ENCODE data around the gene PCDHGB2.
A peak's percentile ranks its signal among the peaks of the same experiment; 100 is the strongest.
"Not testable (repeated sequence)": the region's sequence is repeated elsewhere in the genome, so short reads cannot be mapped to it uniquely, and the experiment has no call there.

The PCDHGB2 gene

DNA sequence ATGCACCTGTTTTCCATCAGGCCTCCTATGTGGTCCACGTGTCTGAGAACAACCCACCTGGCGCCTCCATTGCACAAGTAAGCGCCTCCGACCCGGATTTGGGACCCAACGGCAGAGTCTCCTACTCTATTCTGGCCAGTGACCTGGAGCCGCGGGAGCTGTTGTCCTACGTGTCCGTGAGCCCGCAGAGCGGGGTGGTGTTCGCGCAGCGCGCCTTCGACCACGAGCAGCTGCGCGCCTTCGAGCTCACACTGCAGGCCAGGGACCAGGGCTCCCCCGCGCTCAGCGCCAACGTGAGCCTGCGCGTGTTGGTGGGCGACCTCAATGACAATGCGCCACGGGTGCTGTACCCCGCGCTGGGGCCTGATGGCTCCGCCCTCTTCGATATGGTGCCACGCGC is 8.2 kb upstream of the PCDHGB2 start:
- DNase-seq, result no peak

DNA sequence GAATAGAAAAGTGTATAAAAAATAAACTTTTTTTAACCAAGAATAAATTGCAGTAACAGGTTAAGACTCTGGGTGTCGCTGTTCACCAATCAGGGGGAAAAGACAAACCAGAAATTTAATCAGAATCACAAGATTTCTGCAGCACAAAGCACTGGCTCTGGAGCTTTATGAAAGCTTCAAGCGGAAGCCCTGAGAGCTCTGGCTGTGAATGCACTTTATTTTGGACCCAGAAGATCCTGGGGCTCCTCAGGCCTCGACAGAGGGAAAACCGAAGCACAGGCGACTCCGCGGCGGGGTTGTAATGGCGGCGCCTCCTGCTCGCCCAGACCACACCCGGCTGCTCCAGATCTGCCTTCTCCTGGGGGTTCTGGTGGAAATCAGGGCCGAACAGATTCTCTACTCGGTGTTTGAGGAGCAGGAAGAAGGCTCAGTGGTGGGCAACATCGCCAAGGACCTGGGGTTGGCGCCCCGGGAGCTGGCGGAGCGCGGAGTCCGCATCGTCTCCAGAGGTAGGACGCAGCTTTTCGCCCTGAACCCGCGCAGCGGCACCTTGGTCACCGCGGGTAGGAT is 4.8 kb upstream of the PCDHGB2 start, which contains the start of gene PCDHGA4:
PCDHGA4 (plus strand) TSS at position 122 of the 570 bp plus-strand sequence; CDS start at position 209, 87 bp downstream.
- no peak for DNase-seq

DNA sequence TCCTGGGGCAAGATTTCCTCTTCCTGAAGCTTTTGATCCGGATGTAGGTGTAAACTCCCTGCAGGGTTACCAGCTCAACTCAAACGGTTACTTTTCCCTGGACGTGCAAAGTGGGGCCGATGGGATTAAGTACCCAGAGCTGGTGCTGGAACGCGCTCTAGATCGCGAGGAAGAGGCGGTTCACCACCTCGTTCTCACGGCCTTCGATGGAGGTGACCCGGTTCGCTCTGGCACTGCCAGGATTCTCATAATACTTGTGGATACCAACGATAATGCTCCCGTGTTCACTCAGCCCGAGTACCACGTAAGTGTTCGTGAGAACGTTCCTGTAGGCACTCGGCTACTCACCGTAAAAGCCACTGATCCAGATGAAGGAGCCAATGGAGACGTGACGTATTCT is 4.2 kb upstream of the PCDHGB2 start:
- no peak for DNase-seq

DNA sequence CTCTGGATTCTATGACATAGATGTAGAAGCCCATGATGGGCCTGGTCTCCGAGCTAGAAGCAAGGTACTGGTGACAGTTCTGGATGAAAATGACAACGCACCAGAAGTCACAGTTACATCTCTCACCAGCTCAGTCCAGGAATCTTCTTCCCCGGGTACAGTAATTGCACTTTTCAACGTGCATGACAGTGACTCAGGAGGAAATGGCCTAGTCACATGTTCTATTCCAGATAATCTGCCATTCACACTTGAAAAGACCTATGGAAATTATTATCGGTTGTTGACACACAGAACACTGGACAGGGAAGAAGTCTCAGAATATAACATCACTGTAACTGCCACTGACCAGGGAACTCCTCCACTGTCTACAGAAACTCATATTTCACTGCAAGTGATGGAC is 3.7 kb upstream of the PCDHGB2 start:
- DNase-seq, result no peak

DNA sequence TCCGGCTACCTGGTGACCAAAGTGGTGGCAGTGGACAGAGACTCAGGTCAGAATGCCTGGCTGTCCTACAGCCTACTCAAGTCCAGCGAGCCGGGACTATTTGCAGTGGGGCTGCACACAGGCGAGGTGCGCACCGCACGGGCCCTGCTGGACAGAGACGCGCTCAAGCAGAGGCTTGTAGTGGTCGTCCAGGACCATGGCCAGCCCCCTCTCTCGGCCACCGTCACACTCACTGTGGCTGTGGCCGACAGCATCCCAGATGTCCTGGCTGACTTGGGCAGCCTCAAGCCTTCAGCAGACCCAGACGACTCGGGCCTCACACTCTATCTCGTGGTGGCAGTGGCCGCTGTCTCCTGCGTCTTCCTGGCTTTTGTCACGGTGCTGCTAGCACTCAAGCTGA is 2.8 kb upstream of the PCDHGB2 start:
- DNase-seq, result no peak

DNA sequence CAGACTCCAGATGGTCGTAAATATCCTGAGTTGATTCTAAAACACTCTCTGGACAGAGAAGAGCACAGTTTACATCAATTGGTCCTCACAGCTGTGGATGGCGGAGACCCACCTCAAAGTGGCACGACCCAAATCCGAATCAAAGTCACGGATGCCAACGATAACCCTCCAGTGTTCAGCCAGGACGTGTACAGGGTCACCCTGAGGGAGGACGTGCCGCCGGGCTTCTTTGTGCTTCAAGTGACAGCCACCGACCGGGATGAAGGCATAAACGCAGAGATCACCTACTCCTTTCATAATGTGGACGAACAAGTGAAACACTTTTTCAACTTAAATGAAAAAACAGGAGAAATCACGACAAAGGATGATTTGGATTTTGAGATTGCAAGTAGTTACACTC is 891 bp downstream of the PCDHGB2 start:
- no peak for DNase-seq

DNA sequence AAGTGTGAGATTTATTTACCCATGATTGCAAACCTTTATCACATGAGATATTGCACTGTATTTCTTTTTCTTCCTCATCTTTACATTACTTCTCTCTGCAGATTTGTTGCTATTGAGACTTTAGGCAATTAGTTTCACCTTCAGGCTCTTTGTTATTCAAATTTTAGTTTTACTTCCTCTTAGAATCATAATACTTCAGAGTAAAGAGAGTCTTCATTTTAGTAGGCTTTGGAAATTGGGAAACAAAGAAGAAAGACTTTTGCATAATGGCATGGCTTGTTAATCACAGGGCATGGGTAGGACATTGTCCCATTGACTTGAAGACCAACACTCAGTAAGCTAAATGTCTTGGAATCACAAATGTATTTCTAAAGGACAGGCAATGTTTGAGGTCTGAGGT is 2.9 kb downstream of the PCDHGB2 start:
- no peak for DNase-seq

DNA sequence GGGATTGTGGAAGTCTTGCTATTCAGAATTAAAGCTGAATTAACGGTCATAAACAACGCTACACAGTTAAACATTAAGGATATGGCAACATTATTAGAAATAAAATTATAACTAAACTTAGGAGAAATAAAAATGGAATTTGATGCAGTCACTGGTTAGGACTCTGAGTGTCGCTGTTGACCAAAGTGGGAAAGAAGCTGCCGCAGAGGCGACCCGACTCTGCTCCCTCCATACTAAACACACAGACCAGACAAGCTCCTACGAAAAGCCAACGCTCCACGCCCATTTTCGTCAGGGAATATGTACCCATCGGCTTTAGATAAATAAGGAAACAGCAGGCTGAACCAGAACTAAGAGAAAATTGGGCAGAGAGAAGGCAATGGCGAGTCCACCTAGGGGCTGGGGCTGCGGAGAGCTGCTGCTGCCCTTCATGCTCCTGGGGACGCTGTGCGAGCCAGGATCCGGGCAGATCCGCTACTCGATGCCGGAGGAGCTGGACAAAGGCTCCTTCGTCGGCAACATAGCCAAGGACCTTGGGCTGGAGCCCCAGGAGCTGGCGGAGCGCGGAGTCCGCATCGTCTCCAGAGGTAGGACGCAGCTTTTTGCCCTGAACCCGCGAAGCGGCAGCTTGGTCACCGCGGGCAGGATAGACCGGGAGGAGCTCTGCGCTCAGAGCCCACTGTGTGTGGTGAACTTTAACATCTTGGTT is 4.3 kb downstream of the PCDHGB2 start, which contains the start of gene PCDHGA5:
PCDHGA5 (plus strand) TSS at position 211 of the 709 bp plus-strand sequence; CDS start at position 380, 169 bp downstream.
- no peak for DNase-seq

DNA sequence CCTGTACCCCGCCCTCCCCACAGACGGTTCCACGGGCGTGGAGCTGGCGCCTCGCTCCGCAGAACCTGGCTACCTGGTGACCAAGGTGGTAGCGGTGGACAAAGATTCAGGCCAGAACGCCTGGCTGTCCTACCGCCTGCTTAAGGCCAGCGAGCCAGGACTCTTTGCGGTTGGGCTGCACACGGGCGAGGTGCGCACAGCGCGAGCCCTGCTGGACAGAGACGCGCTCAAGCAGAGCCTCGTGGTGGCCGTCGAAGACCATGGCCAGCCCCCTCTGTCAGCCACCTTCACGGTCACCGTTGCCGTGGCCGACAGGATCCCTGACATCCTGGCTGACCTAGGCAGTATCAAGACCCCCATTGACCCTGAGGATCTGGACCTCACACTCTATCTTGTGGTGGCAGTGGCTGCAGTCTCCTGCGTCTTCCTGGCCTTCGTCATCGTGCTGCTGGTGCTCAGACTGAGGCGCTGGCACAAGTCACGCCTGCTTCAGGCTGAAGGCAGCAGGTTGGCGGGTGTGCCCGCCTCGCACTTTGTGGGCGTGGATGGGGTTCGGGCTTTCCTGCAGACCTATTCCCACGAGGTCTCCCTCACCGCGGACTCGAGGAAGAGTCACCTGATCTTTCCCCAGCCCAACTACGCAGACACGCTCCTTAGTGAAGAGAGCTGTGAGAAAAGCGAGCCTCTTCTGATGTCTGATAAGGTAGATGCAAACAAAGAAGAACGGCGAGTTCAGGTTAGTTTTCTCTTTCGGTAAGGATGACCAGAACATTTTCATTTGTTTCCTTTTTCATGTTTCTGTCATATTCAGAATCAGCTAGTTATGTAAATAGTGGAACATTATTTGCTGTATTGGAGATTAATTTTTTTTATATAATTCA is 6.5 kb downstream of the PCDHGB2 start:
- no peak for DNase-seq

DNA sequence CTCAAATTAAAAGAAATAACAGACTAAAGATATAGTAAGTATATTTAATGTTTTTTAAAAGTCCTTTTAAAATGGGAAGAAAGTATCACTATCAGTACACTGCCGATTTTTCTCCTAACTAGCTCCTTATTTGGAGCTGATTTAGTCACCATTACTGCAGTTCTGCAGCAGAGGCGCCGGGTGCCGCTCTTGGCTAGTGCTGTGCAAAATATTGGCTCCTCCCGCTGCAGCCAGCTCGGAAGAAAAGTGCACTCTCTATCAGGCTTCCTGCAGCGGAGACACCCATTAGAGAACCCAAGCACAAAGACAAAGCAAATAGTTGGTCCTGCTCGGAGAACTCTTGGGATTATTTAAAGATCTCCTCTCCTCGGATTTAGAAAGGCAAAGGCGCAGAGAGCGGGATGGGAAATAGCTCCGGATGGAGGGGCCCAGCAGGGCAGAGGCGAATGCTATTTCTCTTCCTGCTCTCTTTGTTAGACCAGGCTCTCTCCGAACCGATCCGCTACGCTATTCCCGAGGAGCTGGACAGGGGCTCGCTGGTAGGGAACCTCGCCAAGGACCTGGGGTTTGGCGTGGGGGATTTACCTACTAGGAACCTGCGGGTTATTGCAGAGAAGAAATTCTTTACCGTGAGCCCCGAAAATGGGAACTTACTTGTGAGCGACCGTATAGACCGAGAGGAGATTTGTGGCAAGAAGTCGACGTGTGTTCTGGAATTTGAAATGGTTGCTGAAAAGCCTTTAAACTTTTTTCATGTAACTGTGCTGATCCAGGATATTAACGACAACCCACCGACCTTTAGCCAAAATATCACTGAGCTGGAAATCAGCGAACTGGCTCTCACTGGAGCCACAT is 10.4 kb downstream of the PCDHGB2 start, which contains the start of gene PCDHGB3:
PCDHGB3 (plus strand) TSS at position 249 of the 855 bp plus-strand sequence; CDS start at position 402, 153 bp downstream.
- peak; percentile 36 for DNase-seq

DNA sequence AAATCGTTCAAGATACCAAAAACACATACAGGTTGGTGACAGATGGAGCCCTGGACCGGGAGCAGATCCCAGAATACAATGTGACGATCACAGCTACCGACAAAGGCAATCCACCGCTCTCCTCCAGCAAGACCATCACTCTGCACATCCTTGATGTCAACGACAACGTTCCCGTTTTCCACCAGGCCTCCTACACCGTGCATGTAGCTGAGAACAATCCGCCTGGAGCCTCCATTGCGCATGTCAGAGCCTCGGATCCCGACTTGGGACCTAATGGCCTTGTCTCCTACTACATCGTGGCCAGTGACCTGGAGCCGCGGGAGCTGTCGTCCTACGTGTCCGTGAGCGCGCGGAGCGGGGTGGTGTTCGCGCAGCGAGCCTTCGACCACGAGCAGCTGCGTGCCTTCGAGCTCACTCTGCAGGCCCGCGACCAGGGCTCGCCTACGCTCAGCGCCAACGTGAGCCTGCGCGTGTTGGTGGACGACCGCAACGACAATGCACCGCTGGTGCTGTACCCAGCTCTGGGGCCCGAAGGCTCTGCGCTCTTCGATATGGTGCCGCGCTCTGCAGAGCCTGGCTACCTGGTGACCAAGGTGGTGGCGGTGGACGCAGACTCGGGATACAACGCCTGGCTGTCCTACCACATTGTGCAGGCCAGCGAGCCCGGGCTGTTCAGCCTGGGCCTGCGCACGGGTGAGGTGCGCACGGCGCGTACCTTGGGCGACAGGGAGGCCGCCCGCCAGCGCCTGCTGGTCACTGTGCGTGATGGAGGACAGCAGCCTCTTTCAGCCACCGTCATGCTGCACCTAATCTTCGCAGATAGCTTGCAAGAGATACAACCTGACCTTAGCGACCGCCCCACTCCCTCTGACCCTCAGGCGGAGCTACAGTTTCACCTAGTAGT is 12.0 kb downstream of the PCDHGB2 start:
- no peak for DNase-seq

DNA sequence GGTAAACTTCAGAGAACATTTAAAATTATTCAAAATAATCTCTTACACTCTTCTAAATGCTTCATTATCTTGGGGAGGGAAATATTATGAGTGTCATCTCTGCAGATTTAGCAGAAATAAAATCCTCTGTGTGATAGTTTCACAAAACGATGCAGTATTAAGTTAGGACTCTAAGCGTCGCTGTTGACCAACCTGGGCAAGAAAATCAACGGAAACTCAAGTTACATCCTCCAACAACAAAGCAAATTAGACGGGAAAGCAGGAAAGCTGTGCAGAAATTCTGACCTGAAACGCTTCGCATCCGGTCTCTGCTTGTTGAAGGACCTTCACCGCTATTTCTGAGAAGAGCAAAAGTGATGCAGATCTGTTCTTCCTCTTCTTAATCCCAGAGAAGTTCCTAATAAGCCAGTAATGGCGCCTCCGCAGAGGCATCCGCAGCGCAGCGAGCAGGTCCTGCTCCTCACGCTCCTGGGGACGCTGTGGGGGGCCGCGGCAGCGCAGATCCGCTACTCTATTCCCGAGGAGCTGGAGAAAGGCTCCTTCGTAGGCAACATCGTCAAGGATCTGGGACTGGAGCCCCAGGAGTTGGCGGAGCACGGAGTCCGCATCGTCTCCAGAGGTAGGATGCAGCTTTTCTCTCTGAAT is 14.0 kb downstream of the PCDHGB2 start, which contains the start of gene PCDHGA6:
PCDHGA6 (plus strand) TSS at position 219 of the 645 bp plus-strand sequence; CDS start at position 412, 193 bp downstream.
- no peak for DNase-seq

DNA sequence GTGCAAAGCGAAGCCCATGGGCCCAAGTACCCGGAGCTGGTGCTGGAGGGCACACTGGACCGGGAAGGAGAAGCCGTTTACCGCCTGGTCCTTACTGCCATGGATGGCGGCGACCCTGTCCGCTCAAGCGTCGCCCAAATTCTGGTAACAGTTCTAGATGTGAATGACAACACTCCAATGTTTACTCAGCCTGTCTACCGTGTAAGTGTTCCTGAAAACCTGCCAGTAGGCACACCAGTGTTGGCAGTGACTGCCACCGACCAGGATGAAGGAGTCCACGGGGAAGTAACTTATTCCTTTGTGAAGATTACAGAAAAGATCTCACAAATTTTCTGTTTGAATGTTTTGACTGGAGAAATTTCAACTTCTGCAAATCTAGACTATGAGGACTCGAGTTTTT is 14.8 kb downstream of the PCDHGB2 start:
- DNase-seq, result no peak

DNA sequence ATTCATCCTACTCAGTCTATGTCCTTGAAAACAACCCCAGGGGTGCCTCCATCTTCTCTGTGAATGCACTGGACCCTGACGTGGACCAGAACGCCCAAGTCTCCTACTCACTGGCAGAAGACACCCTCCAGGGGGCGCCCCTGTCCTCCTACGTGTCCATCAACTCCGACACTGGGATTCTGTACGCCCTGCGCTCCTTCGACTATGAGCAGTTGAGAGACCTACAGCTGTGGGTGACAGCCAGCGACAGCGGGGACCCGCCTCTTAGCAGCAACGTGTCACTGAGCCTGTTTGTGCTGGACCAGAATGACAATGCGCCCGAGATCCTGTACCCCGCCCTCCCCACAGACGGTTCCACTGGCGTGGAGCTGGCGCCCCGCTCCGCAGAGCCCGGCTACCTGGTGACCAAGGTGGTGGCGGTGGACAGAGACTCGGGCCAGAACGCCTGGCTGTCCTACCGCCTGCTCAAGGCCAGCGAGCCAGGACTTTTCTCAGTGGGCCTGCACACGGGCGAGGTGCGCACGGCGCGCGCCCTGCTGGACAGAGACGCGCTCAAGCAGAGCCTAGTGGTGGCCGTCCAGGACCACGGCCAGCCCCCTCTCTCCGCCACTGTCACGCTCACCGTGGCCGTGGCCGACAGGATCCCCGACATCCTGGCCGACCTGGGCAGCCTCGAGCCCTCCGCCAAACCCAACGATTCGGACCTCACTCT is 15.8 kb downstream of the PCDHGB2 start:
- DNase-seq, result not testable (repeated sequence)

DNA sequence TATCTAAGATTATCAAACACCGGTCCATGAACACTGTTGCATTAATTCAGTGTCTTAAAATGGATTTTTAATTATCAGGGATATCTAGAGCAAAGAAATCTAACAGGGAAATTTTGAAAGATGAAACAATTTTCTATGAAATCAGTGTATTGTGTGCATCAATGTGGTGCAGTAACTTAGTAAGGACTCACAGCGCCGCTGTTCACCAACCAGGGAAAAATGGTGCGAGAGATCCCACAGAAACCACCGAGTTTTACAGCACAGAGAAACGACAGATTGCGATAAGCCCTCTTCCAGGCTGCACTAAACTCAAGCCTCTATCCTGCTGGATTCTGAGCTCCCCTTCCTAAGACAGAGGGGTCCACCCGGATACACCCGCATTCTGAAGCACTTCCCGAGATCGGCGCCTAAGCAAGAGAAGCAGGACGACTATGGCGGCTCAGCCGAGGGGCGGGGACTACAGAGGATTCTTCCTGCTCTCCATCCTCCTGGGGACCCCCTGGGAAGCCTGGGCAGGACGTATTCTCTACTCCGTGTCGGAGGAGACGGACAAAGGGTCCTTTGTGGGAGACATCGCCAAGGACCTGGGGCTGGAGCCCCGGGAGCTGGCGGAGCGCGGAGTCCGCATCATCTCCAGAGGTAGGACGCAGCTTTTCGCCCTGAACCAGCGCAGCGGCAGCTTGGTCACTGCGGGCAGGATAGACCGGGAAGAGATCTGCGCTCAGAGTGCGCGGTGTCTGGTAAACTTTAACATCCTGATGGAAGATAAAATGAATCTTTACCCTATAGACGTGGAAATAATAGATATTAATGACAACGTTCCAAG is 22.9 kb downstream of the PCDHGB2 start, which contains the start of gene PCDHGA7:
PCDHGA7 (plus strand) TSS at position 274 of the 826 bp plus-strand sequence; CDS start at position 432, 158 bp downstream.
- no peak for DNase-seq

DNA sequence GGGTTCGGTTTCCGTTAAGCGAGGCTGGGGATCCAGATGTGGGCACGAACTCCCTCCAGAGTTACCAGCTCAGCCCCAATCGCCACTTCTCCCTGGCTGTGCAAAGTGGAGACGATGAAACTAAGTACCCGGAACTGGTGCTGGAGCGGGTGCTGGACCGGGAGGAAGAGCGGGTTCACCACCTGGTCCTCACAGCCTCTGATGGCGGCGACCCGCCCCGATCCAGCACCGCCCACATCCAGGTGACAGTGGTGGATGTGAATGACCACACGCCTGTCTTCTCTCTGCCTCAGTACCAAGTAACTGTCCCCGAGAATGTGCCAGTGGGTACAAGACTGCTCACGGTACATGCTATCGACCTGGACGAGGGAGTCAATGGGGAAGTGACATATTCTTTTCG is 23.6 kb downstream of the PCDHGB2 start:
- no peak for DNase-seq

DNA sequence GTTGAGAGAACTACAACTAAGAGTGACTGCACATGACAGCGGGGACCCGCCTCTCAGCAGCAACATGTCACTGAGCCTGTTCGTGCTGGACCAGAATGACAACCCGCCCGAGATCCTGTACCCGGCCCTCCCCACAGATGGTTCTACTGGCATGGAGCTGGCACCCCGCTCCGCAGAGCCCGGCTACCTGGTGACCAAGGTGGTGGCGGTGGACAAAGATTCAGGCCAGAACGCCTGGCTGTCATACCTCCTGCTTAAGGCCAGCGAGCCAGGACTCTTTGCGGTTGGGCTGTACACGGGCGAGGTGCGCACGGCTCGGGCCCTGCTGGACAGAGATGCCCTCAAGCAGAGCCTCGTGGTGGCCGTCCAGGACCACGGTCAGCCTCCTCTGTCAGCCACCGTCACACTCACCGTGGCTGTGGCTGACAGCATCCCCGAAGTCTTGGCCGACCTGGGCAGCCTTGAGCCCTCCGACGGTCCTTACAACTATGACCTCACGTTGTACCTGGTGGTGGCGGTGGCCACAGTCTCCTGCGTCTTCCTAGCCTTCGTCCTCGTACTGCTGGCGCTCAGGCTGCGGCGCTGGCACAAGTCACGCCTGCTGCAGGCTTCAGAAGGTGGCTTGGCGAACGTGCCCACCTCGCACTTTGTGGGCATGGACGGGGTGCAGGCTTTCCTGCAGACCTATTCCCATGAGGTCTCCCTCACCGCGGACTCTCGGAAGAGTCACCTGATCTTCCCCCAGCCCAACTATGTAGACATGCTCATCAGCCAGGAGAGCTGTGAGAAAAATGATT is 24.9 kb downstream of the PCDHGB2 start:
- no peak for DNase-seq

Measured in stimulated activated CD4-positive, alpha-beta T cell treated with anti-CD3 and anti-CD28 coated beads, Interleukin-4, amount 100 ng/mL, for 1 hour (primary cell).